Left ventricle myocardium inferior (tissue), 1 donor: Measurements from ENCODE around the gene RTN4. TPM values are rescaled to one million over a fixed set of nuclear protein-coding genes. Genes with fewer than 3 reads are reported as not detected.

ENCODE experiments used
- DNase-seq: peaks from one replicate; pipeline ENCODE4 v3.0.0-alpha.2; 2020
- H3K27ac ChIP-seq: fragments of 200-600 bp; replicated peaks from 2 replicates; pipeline ENCODE4 v1.8.0; 2021
- H3K27me3 ChIP-seq: fragments of 200-600 bp; 2 replicates; pipeline ENCODE4 v1.8.0; 2021; ENCODE audit warnings: low read depth
- H3K36me3 ChIP-seq: fragments of 200-600 bp; 2 replicates; pipeline ENCODE4 v1.8.0; 2021
- H3K4me1 ChIP-seq: fragments of 200-600 bp; 2 replicates; pipeline ENCODE4 v1.8.0; 2021
- H3K4me3 ChIP-seq: fragments of 200-600 bp; 2 replicates; pipeline ENCODE4 v1.8.0; 2021; ENCODE audit warnings: mild to moderate bottlenecking, moderate library complexity
- H3K9me3 ChIP-seq: fragments of 200-600 bp; replicated peaks from 2 replicates; pipeline ENCODE4 v1.8.0; 2021
- intact Hi-C: fragments of 100-400 bp; cut with micrococcal nuclease; formaldehyde crosslinking; loops from one replicate; pipeline ENCODE4 v1.11.0; 2022
- total RNA-seq: library from RNA; stranded (reverse); fragmentation: NEBNext Ultra II Directional; extraction: Animal tissue kit (Norgen Biotek cat#: 25700); gene quantifications from one replicate; pipeline ENCODE4 v1.2.1, GENCODE V29; 2021
- TF ChIP-seq, protein P1 (sequence below): fragments of 200-600 bp; IDR thresholded peaks from 2 replicates; pipeline ENCODE4 v1.8.0; 2021; ENCODE audit warnings: antibody characterized with exemption, mild to moderate bottlenecking, borderline replicate concordance
- donor health status: DM: no; HTN: yes; CAD: no; lungs with severe emphysema.

RTN4 gene
- total RNA-seq, 1 donor from 2014 or later = 105 TPM

DNA sequence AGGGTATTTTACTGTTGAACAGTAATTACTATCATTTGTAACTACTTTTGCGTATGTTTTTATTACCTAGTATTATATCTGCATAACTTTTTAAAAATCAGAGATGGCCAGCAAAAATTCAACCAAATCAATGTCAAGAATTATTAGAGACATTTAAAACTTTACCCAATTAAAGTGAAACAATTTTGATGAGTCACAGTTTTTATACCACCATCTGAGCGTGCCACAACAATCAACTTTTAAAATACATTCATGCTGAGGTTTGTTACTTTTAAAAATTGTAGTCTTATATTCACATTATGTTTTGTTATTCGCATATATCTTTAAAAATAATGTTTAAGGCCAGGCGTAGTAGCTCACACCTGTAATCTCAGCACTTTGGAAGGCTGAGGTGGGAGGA is 114.9 kb downstream of the RTN4 start:
- intact Hi-C loops = no loop called here

DNA sequence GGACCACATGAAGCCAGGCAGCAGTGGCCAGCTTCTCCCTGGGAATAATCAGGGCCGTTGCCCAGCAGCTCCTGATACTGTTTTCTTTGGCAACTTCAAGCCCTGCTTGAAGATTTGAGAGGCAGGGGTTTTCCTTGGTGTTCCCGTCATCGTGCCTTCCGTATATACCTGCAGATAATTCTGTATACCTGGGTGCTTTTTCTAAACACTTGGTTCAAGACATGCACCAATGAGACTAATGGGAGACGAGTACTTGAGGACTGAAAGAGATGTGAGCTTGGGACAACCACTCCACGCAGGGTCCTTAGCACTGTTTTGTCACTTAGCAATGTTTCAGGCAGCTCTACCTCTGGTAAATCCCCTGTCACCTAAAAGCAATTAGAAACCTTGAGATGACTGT is 118.8 kb downstream of the RTN4 start:
- Histone ChIP-seq H3K27me3 (peaks cover 44% of the 10 kb centered on the region), H3K36me3 (no peaks in the 10 kb centered on the region), H3K9me3 (no peaks in the 10 kb centered on the region), H3K4me1 (peaks cover 6% of the 10 kb centered on the region), H3K4me3 (no peak overlapping the region), H3K27ac (no peak overlapping the region)
- TF ChIP-seq, protein P1, sequence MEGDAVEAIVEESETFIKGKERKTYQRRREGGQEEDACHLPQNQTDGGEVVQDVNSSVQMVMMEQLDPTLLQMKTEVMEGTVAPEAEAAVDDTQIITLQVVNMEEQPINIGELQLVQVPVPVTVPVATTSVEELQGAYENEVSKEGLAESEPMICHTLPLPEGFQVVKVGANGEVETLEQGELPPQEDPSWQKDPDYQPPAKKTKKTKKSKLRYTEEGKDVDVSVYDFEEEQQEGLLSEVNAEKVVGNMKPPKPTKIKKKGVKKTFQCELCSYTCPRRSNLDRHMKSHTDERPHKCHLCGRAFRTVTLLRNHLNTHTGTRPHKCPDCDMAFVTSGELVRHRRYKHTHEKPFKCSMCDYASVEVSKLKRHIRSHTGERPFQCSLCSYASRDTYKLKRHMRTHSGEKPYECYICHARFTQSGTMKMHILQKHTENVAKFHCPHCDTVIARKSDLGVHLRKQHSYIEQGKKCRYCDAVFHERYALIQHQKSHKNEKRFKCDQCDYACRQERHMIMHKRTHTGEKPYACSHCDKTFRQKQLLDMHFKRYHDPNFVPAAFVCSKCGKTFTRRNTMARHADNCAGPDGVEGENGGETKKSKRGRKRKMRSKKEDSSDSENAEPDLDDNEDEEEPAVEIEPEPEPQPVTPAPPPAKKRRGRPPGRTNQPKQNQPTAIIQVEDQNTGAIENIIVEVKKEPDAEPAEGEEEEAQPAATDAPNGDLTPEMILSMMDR = no peak
- intact Hi-C loops = no loop called here
- DNase-seq = no peak

More for the DNA sequence above, 114.9 kb downstream of the RTN4 start:
- Histone ChIP-seq H3K27me3 (peaks cover 49% of the 10 kb centered on the region), H3K27ac (no peak overlapping the region), H3K9me3 (peaks cover 18% of the 10 kb centered on the region), H3K4me1 (no peaks in the 10 kb centered on the region), H3K4me3 (no peak overlapping the region), H3K36me3 (no peaks in the 10 kb centered on the region)
- DNase-seq = no peak
- TF ChIP-seq, protein P1 = no peak

DNA sequence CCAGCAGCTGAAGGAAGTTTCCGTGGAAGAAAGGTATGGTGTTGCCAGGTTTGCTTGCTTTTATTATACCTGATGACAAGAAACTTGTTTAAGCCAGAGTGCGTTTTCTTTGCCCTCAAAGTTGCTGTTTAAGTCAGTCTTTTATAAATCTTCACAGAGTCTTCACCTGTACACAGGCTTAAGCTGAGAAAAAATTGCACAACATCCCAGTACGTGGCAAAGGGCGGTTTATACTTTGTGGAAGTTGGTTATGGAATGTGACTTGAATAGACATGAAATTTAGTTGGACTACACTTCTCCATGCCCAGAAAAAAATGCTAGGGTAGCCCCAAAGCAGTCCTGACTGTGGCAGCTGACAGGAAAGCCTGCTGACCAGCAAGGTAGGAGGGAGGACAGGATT is 121.5 kb downstream of the RTN4 start:
- TF ChIP-seq, protein P1 = no peak
- intact Hi-C loops = no loop called here
- Histone ChIP-seq H3K27me3 (peaks cover 58% of the 10 kb centered on the region), H3K27ac (no peak overlapping the region), H3K36me3 (no peaks in the 10 kb centered on the region), H3K9me3 (no peaks in the 10 kb centered on the region), H3K4me3 (no peak overlapping the region), H3K4me1 (peaks cover 6% of the 10 kb centered on the region)
- no peak for DNase-seq

DNA sequence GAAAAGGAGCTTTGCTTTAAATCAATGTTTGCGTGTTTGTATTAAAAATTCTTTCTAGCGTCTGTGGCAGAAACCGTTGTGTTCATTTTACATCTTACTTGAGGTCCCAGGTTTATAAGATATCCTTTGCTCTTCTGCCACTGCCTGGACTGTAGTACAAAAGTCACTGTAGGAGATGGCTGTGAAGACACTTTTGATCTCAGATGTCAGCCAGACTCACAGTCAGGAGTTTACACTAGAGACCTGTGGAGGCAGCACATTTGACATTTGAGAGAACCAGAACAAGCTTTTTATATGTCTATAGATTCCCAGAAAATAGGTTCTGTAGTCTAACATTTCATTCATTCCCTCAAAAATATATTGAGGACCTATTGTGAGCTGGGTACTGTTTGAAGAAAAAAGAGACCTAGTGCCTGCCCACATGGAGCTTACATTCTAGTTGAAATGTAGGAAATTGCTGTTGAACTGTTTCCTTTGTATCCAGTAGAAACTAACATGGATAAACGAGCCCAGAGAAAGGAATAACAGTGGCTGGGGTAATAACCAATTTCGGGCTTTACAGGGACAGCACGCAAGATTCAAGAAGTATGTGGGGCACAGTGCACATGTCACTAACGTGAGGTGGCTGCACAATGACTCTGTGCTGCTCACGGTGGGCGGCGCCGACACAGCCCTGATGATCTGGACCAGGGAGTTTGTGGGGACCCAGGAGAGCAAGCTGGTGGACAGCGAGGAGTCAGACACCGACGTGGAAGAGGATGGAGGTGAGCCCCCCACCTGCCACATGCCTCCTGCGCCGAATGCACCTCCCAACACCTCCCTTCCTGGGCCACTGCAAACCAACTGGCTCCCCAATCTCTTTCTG is 122.3 kb downstream of the RTN4 start:
- no peak overlapping the region for H3K27ac ChIP-seq
- TF ChIP-seq, protein P1 = no peak
- no peak for DNase-seq
- H3K36me3 ChIP-seq = no peaks in the 10 kb centered on the region
- no peaks in the 10 kb centered on the region for H3K9me3 ChIP-seq
- peaks cover 57% of the 10 kb centered on the region for H3K27me3 ChIP-seq
- H3K4me3 ChIP-seq = no peak overlapping the region
- intact Hi-C loops = no loop called here
- peaks cover 6% of the 10 kb centered on the region for H3K4me1 ChIP-seq

DNA sequence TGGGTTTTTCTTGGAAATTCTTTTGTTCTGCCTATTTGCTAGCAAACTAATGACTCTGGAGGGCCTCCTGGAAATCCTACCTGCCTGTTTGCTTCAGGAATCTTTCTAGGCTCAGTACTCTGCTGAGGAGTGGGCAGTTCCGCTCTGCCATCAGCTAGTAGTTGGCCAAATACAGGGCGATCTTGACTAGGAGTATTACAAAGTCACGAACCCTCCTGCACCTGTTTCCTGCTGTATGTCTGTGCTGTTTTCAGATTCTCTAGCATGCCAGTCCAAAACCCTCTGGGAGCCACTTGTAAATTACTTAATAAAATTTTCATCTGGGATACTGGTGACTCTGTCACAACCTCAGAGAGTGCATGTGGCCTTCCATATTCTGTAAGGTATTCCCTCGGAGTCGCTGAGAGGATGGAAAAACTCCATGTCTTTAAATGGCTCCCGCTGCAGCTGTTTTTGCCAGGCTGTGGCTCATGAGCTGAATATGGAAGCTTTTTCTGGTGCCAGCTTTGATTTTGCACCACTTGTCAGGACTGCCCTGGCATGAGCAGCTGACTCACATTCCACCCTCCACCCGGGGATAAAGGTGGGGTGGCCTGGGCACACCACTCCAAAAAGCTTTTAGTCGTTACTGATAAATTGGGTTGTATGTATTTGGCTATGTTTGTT is 123.0 kb downstream of the RTN4 start:
- TF ChIP-seq, protein P1 = no peak
- Histone ChIP-seq H3K4me1 (peaks cover 6% of the 10 kb centered on the region), H3K27me3 (peaks cover 55% of the 10 kb centered on the region), H3K9me3 (no peaks in the 10 kb centered on the region), H3K27ac (no peak overlapping the region), H3K4me3 (no peak overlapping the region), H3K36me3 (no peaks in the 10 kb centered on the region)
- intact Hi-C loops = no loop called here
- DNase-seq = no peak
